Fibroblast of gingiva (primary cell): ENCODE results near the gene SECISBP2.
A peak's percentile ranks its signal among the peaks of the same experiment; 100 is the strongest.
"Not testable (repeated sequence)": the region's sequence is repeated elsewhere in the genome, so short reads cannot be mapped to it uniquely, and the experiment has no call there.

Source experiments
- DNase-seq: peaks from one replicate; pipeline ENCODE4 v3.0.0-alpha.2; 2011; ENCODE audit warnings: low read depth

Gene SECISBP2

GRCh38 chr9:89310475-89311345 lies 7.6 kb upstream of the SECISBP2 start, which contains the start of gene CKS2:
Gene CKS2 (plus strand): TSS chr9:89311195. CDS start chr9:89311293, 98 bp downstream.
- DNase-seq = peak; percentile 100

GRCh38 chr9:89311346-89312221 lies 6.7 kb upstream of the SECISBP2 start:
- DNase-seq = no peak

- peak; percentile 15 for DNase-seq
These were observed 6.1 kb upstream of the SECISBP2 start for GRCh38 chr9:89312222-89312571.

- no peak for DNase-seq
These were observed 4.5 kb upstream of the SECISBP2 start for GRCh38 chr9:89313842-89314241.

- no peak for DNase-seq
These were observed 3.3 kb upstream of the SECISBP2 start for GRCh38 chr9:89314955-89315354.

GRCh38 chr9:89315482-89315881 lies 2.8 kb upstream of the SECISBP2 start:
- no peak for DNase-seq

- no peak for DNase-seq
These were observed 1.0 kb upstream of the SECISBP2 start for GRCh38 chr9:89317282-89317681.

- no peak for DNase-seq
These were observed 960 bp downstream of the SECISBP2 start for GRCh38 chr9:89319015-89319905.

GRCh38 chr9:89323390-89323789 lies 5.1 kb downstream of the SECISBP2 start:
- DNase-seq = peak; percentile 34

GRCh38 chr9:89325733-89326132 lies 7.4 kb downstream of the SECISBP2 start:
- no peak for DNase-seq

GRCh38 chr9:89328064-89328463 lies 9.8 kb downstream of the SECISBP2 start:
- no peak for DNase-seq

- DNase-seq = no peak
These were observed 11.6 kb downstream of the SECISBP2 start for GRCh38 chr9:89329917-89330316.

GRCh38 chr9:89330513-89330912 lies 12.2 kb downstream of the SECISBP2 start:
- no peak for DNase-seq

- DNase-seq = no peak
These were observed 21.5 kb downstream of the SECISBP2 start for GRCh38 chr9:89339807-89340206.

- DNase-seq = no peak
These were observed 22.0 kb downstream of the SECISBP2 start for GRCh38 chr9:89340332-89340731.

- DNase-seq = no peak
These were observed 23.9 kb downstream of the SECISBP2 start for GRCh38 chr9:89342213-89342612.

GRCh38 chr9:89342948-89343347 lies 24.6 kb downstream of the SECISBP2 start:
- DNase-seq = no peak

- DNase-seq = not testable (repeated sequence)
These were observed 25.5 kb downstream of the SECISBP2 start for GRCh38 chr9:89343812-89344211.

GRCh38 chr9:89345476-89345875 lies 27.2 kb downstream of the SECISBP2 start:
- no peak for DNase-seq

GRCh38 chr9:89346696-89347095 lies 28.4 kb downstream of the SECISBP2 start:
- no peak for DNase-seq

- DNase-seq = no peak
These were observed 29.4 kb downstream of the SECISBP2 start for GRCh38 chr9:89347651-89348050.

- no peak for DNase-seq
These were observed 31.3 kb downstream of the SECISBP2 start for GRCh38 chr9:89349607-89350006.
